ENCODE results near the gene CAPN1.
"Not testable (repeated sequence)": the region's sequence is repeated elsewhere in the genome, so short reads cannot be mapped to it uniquely, and the experiment has no call there.

The CAPN1 gene

GRCh38 chr11:65218446-65218845 lies 36.7 kb downstream of the CAPN1 start:
- DNase-seq (ENCODE audit: low spot score) = no peak

DNA sequence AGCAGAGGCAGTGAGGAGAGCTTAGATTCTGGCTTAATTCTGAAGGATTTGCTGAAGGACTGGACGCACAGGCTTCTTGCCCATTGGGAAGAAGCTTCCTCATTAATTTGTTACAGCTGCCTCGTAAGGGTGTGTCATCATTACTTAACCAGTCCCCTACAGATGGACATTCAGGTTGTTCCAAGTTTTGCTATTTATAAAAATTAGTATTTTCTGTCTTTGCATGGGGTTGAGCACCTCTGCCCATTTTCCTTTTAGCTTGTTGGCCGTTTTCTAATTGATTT lies 38.1 kb downstream of the CAPN1 start:
- no peak for DNase-seq (ENCODE audit: low spot score)

GRCh38 chr11:65221026-65221425 lies 39.3 kb downstream of the CAPN1 start:
- DNase-seq (ENCODE audit: low spot score) = no peak

- DNase-seq (ENCODE audit: low spot score) = no peak
Observed at GRCh38 chr11:65223011-65223410, 41.3 kb downstream of the CAPN1 start.

GRCh38 chr11:65224930-65225278 lies 43.2 kb downstream of the CAPN1 start:
- peak; percentile 24 for DNase-seq (ENCODE audit: low spot score)

- DNase-seq (ENCODE audit: low spot score) = peak; percentile 39
Observed at GRCh38 chr11:65225279-65226102, 43.8 kb downstream of the CAPN1 start.

- no peak for DNase-seq (ENCODE audit: low spot score)
Observed at GRCh38 chr11:65226103-65226442, 44.3 kb downstream of the CAPN1 start.

GRCh38 chr11:65227879-65228278 lies 46.2 kb downstream of the CAPN1 start:
- no peak for DNase-seq (ENCODE audit: low spot score)

GRCh38 chr11:65236194-65237059 lies 54.7 kb downstream of the CAPN1 start:
- no peak for DNase-seq (ENCODE audit: low spot score)

DNA sequence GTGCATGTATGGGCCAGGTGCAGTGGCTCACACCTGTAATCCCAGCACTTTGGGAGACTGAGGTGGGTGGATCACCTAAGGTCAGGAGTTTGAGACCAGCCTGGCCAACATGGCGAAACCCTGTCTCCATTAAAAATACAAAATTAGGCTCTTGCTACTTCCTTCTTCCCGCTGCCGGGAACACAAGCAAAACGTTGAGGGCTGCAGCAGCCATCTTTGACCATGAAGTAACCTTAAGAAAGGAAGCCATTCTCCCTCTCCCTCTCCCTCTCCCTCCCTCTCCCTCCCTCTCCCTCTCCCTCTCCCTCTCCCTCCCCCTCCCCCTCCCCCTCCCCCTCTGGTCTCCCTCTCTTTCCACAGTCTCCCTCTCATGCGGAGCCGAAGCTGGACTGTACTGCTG lies 56.6 kb downstream of the CAPN1 start:
- DNase-seq (ENCODE audit: low spot score) = not testable (repeated sequence)

- DNase-seq (ENCODE audit: low spot score) = no peak
Observed at GRCh38 chr11:65241134-65241533, 59.4 kb downstream of the CAPN1 start.

- no peak for DNase-seq (ENCODE audit: low spot score)
Observed at GRCh38 chr11:65241692-65242091, 60.0 kb downstream of the CAPN1 start.

DNA sequence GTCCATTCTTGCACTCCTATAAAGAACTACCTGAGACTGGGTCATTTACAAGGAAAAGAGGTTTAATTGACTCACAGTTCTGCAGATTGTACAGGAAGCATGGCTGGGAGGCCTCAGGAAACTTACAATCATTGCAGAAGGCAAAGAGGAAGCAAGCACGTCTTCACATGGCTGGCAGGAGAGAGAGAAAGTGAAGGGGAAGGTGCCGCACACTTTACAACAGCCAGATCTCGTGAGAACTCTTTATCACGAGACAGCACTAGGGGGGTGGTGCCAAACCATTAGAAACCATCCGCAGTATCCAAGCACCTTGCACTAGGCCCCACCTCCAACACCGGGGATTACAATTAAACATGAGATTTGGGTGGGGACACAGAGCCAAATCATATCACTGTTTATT lies 60.7 kb downstream of the CAPN1 start:
- no peak for DNase-seq (ENCODE audit: low spot score)

GRCh38 chr11:65243797-65244196 lies 62.1 kb downstream of the CAPN1 start:
- no peak for DNase-seq (ENCODE audit: low spot score)

DNA sequence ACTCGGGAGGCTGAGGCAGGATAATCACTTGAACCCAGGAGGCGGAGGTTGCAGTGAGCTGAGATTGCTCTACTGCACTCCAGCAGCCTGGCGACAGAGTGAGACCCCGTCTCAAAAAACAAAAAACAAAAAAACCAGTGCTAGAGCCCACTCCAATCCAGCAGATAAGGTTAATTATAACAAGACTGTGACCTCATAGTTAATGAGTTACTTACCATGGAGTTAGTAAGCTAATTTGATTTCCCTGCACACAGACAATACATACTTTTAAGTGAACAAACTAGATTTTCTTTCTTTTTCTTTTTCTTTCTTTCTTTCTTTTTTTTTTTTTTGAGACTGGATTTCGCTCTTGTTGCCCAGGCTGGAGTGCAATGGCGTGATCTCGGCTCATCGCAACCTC lies 63.3 kb downstream of the CAPN1 start:
- not testable (repeated sequence) for DNase-seq (ENCODE audit: low spot score)

GRCh38 chr11:65246506-65246905 lies 64.8 kb downstream of the CAPN1 start:
- DNase-seq (ENCODE audit: low spot score) = no peak

GRCh38 chr11:65248184-65248710 lies 66.5 kb downstream of the CAPN1 start:
- not testable (repeated sequence) for DNase-seq (ENCODE audit: low spot score)

GRCh38 chr11:65251476-65251875 lies 69.7 kb downstream of the CAPN1 start:
- no peak for DNase-seq (ENCODE audit: low spot score)

DNA sequence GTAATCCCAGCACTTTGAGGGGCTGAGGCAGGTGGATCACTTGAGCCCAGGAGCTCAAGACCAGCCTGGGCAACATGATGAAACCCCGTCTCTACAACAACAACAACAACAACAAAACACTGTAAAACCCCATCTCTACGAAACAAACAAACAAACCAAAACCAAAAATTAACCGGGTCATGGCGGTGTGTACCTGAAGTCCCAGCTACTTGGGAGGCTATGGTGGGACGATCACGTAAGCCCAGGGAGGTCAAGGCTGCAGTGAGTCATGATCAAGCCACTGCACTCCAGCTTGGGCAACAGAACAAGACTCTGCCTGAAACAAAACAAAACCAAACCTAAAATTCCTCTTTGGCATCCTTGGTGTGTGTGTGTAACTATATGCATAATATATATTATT lies 73.0 kb downstream of the CAPN1 start:
- DNase-seq (ENCODE audit: low spot score) = no peak

- no peak for DNase-seq (ENCODE audit: low spot score)
Observed at GRCh38 chr11:65258988-65259387, 77.3 kb downstream of the CAPN1 start.

DNA sequence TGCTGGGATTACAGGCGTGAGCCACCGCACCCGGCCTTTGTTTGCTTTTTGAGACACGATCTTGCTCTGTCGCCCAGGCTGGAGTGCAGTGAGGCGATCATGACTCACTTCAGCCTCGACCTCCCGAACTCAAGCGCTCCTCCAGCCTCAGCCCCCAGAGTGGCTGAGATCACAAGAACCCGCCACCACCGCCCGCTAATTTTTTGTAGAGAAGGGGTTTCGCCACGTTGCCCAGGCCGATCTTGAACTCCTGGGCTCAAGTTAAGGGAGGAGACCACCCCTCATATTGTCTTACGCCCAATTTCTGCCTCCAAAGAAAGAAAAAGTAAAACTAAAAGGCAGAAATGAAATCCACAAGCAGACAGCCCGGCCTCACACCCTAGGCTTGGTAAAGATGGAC lies 78.6 kb downstream of the CAPN1 start:
- DNase-seq (ENCODE audit: low spot score) = no peak

DNA sequence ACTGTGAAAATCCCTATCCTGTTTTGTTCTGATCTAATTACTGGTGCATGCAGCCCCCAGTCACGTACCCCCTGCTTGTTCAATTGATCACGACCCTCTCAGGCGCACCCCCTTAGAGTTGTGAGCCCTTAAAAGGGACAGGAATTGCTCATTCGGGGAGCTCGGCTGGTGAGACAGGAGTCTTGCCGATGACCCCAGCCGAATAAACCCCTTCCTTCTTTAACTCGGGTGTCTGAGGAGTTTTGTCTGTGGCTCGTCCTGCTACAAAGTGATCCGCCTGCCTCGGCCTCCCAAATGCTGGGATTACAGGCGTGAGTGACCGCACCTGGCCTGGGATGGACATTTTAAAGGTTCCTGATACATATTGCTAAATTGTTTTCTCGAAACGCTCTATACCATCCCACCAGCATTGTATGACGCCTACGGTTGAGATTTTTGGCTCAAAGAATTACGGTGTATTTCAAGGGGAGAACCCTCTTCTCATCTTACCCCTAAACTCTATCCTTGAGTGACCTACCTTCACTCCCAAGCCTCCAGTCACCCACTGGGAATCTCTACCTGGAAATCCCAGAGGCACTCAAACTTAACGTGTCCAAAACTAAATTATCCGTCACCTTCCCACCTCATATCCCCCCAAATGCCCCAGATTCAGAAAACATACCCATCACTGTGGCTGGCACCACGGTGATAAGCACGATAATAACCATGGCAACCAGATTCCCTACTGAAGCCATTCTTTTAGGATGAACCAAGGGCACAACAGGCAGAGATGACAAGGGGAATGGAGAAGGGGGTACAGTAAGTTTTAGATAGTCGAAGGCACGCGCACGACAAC lies 79.2 kb downstream of the CAPN1 start:
- no peak for DNase-seq (ENCODE audit: low spot score)

All from kidney capillary endothelial cell (primary cell).